WTC11 (cell line): ENCODE data around the gene MERTK. TPM values are rescaled to one million over a fixed set of nuclear protein-coding genes. Genes with fewer than 3 reads are reported as not detected.

Experiments used
- ATAC-seq: fragments of 200-7000 bp; cut with Tn5 transposase; 2 replicates; pipeline ENCODE4 v1.10.0; 2021; ENCODE audit warnings: mild to moderate bottlenecking, moderate library complexity
- CTCF ChIA-PET: fragments of 300-600 bp; sonication (Branson Sonifier 250); formaldehyde crosslinking; loops from one replicate; lab custom pipeline; 2021; ENCODE audit warnings: antibody characterized with exemption; lab: Charles Lee
- POLR2A ChIA-PET: fragments of 350-600 bp; sonication (Branson Sonifier 250); formaldehyde crosslinking; loops from one replicate; lab custom pipeline; 2021; ENCODE audit warnings: antibody characterized with exemption; lab: Charles Lee
- DNase-seq: peaks from one replicate; pipeline ENCODE4 v3.0.0; 2021; ENCODE audit warnings: low spot score
- H3K27ac Mint-ChIP-seq: 2 replicates; pipeline ENCODE4 v1.8.0; 2021; ENCODE audit warnings: mixed read lengths
- H3K27me3 Mint-ChIP-seq: 2 replicates; pipeline ENCODE4 v1.8.0; 2021; ENCODE audit warnings: low read depth, mild to moderate bottlenecking, moderate library complexity, mixed read lengths
- H3K36me3 Mint-ChIP-seq: 2 replicates; pipeline ENCODE4 v1.8.0; 2021; ENCODE audit warnings: mixed read lengths
- H3K4me1 Mint-ChIP-seq: 2 replicates; pipeline ENCODE4 v1.8.0; 2022; ENCODE audit warnings: mixed read lengths
- H3K4me3 Mint-ChIP-seq: 2 replicates; pipeline ENCODE4 v1.8.0; 2021; ENCODE audit warnings: mild to moderate bottlenecking, moderate library complexity, mixed read lengths
- H3K9me3 Mint-ChIP-seq: 2 replicates; pipeline ENCODE4 v1.8.0; 2021; ENCODE audit warnings: mixed read lengths
- ATF3 ChIP-seq: sonication (generic); formaldehyde crosslinking; conservative IDR thresholded peaks from 2 replicates; pipeline ENCODE4 v1.8.1; 2022; ENCODE audit warnings: mild to moderate bottlenecking, missing genetic modification reagents
- CBFB ChIP-seq: sonication (generic); formaldehyde crosslinking; IDR thresholded peaks from 2 replicates; pipeline ENCODE4 v1.8.1; 2022; ENCODE audit warnings: mild to moderate bottlenecking, low read depth, missing genetic modification reagents
- CREB1 ChIP-seq: sonication (generic); formaldehyde crosslinking; IDR thresholded peaks from 2 replicates; pipeline ENCODE4 v1.8.0; 2023; ENCODE audit warnings: mild to moderate bottlenecking, missing genetic modification reagents
- E2F1 ChIP-seq: sonication (generic); formaldehyde crosslinking; IDR thresholded peaks from 2 replicates; pipeline ENCODE4 v1.8.0; 2022; ENCODE audit warnings: mild to moderate bottlenecking, missing genetic modification reagents
- ESRRA ChIP-seq: sonication (generic); formaldehyde crosslinking; IDR thresholded peaks from 2 replicates; pipeline ENCODE4 v1.8.1; 2022; ENCODE audit warnings: mild to moderate bottlenecking, missing genetic modification reagents, borderline replicate concordance
- FOXJ3 ChIP-seq: sonication (generic); formaldehyde crosslinking; IDR thresholded peaks from 2 replicates; pipeline ENCODE4 v1.9.0; 2021; ENCODE audit warnings: missing genetic modification reagents, mild to moderate bottlenecking, borderline replicate concordance
- GABPB1 ChIP-seq: sonication (generic); formaldehyde crosslinking; IDR thresholded peaks from 2 replicates; pipeline ENCODE4 v1.8.1; 2023; ENCODE audit warnings: mild to moderate bottlenecking, missing genetic modification reagents
- GRHL2 ChIP-seq: fragments of 250-450 bp; sonication (Bioruptor Pico); IDR thresholded peaks from 2 replicates; pipeline ENCODE4 v1.8.0; 2022; ENCODE audit warnings: mild to moderate bottlenecking, moderate library complexity; ENCODE audit not compliant: insufficient replicate concordance, severe bottlenecking
- MXD4 ChIP-seq: fragments of 250-450 bp; sonication (Bioruptor Pico); IDR thresholded peaks from 2 replicates; pipeline ENCODE4 v1.8.0; 2021; ENCODE audit warnings: mild to moderate bottlenecking, moderate library complexity, borderline replicate concordance
- NR1H2 ChIP-seq: sonication (generic); formaldehyde crosslinking; IDR thresholded peaks from 2 replicates; pipeline ENCODE4 v1.9.0; 2021; ENCODE audit warnings: mild to moderate bottlenecking, moderate library complexity, missing genetic modification reagents
- OVOL2 ChIP-seq: fragments of 250-450 bp; sonication (Bioruptor Pico); IDR thresholded peaks from 2 replicates; pipeline ENCODE4 v1.9.0; 2021; ENCODE audit warnings: mild to moderate bottlenecking, borderline replicate concordance
- PRRX2 ChIP-seq: fragments of 250-450 bp; sonication (Bioruptor Pico); IDR thresholded peaks from 2 replicates; pipeline ENCODE4 v1.8.0; 2021; ENCODE audit warnings: mild to moderate bottlenecking
- RORB ChIP-seq: fragments of 250-450 bp; sonication (Bioruptor Pico); IDR thresholded peaks from 2 replicates; pipeline ENCODE4 v1.9.0; 2021; ENCODE audit warnings: mild to moderate bottlenecking
- SOX15 ChIP-seq: fragments of 250-450 bp; sonication (Bioruptor Pico); IDR thresholded peaks from 2 replicates; pipeline ENCODE4 v1.9.0; 2021; ENCODE audit warnings: mild to moderate bottlenecking
- TEAD1 ChIP-seq: sonication (generic); formaldehyde crosslinking; IDR thresholded peaks from 2 replicates; pipeline ENCODE4 v1.8.0; 2022; ENCODE audit warnings: mild to moderate bottlenecking, missing genetic modification reagents
- ZNF138 ChIP-seq: sonication (generic); formaldehyde crosslinking; conservative IDR thresholded peaks from 2 replicates; pipeline ENCODE4 v1.8.1; 2022; ENCODE audit warnings: mild to moderate bottlenecking, moderate library complexity, missing genetic modification reagents
- ZNF263 ChIP-seq: sonication (generic); formaldehyde crosslinking; IDR thresholded peaks from 2 replicates; pipeline ENCODE4 v1.8.1; 2022; ENCODE audit warnings: low read depth, mild to moderate bottlenecking, moderate library complexity, missing genetic modification reagents
- ZNF416 ChIP-seq: fragments of 250-450 bp; sonication (Bioruptor Pico); IDR thresholded peaks from 2 replicates; pipeline ENCODE4 v1.9.0; 2021; ENCODE audit warnings: mild to moderate bottlenecking, inconsistent platforms
- ZNF423 ChIP-seq: fragments of 250-450 bp; sonication (Bioruptor Pico); IDR thresholded peaks from 2 replicates; pipeline ENCODE4 v2.1.2; 2022; ENCODE audit warnings: mild to moderate bottlenecking, moderate library complexity
- total RNA-seq: library from RNA; stranded (reverse); gene quantifications from 3 replicates; pipeline ENCODE4 v1.2.3, GENCODE V29; 2021
- TF ChIP-seq, protein P1 (sequence below): sonication (generic); formaldehyde crosslinking; IDR thresholded peaks from 2 replicates; pipeline ENCODE4 v1.8.1; 2022; ENCODE audit warnings: low read depth, mild to moderate bottlenecking, moderate library complexity, missing genetic modification reagents, borderline replicate concordance
- TF ChIP-seq, protein P2 (sequence below): sonication (generic); formaldehyde crosslinking; IDR thresholded peaks from 2 replicates; pipeline ENCODE4 v1.8.0; 2023; ENCODE audit warnings: mild to moderate bottlenecking, missing genetic modification reagents
- TF ChIP-seq, protein P3 (sequence below): sonication (generic); formaldehyde crosslinking; IDR thresholded peaks from 2 replicates; pipeline ENCODE4 v1.8.1; 2023; ENCODE audit warnings: mild to moderate bottlenecking, missing genetic modification reagents, moderate library complexity
- TF ChIP-seq, protein P4 (sequence below): sonication (generic); formaldehyde crosslinking; IDR thresholded peaks from 2 replicates; pipeline ENCODE4 v1.8.1; 2023; ENCODE audit warnings: mild to moderate bottlenecking, missing genetic modification reagents, moderate library complexity
- TF ChIP-seq, protein P5 (sequence below): sonication (generic); formaldehyde crosslinking; IDR thresholded peaks from 2 replicates; pipeline ENCODE4 v1.8.0; 2023; ENCODE audit warnings: missing genetic modification reagents, mild to moderate bottlenecking, borderline replicate concordance

The MERTK gene
- total RNA-seq, 1 experiment from 2014 or later = 6.9 TPM

- Mint-ChIP-seq H3K9me3 (no peaks in the 10 kb centered on the region), H3K27ac (no peak overlapping the region), H3K27me3 (no peaks in the 10 kb centered on the region), H3K4me3 (no peak overlapping the region), H3K4me1 (peaks cover 5% of the 10 kb centered on the region), H3K36me3 (peaks cover 12% of the 10 kb centered on the region; the same call in 1 of the 2 replicates)
- CTCF ChIA-PET = no interaction called here
- ATAC-seq (no peak), DNase-seq (no peak)
- POLR2A ChIA-PET = no interaction called here
- no peak for TF ChIP-seq ZNF138 (CRISPR knock-in tag)
- TF ChIP-seq, protein P1, sequence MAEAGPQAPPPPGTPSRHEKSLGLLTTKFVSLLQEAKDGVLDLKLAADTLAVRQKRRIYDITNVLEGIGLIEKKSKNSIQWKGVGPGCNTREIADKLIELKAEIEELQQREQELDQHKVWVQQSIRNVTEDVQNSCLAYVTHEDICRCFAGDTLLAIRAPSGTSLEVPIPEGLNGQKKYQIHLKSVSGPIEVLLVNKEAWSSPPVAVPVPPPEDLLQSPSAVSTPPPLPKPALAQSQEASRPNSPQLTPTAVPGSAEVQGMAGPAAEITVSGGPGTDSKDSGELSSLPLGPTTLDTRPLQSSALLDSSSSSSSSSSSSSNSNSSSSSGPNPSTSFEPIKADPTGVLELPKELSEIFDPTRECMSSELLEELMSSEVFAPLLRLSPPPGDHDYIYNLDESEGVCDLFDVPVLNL (CRISPR knock-in tag) = no peak
- TF ChIP-seq SOX15 (CRISPR knock-in tag) = no peak
- TF ChIP-seq, protein P2, sequence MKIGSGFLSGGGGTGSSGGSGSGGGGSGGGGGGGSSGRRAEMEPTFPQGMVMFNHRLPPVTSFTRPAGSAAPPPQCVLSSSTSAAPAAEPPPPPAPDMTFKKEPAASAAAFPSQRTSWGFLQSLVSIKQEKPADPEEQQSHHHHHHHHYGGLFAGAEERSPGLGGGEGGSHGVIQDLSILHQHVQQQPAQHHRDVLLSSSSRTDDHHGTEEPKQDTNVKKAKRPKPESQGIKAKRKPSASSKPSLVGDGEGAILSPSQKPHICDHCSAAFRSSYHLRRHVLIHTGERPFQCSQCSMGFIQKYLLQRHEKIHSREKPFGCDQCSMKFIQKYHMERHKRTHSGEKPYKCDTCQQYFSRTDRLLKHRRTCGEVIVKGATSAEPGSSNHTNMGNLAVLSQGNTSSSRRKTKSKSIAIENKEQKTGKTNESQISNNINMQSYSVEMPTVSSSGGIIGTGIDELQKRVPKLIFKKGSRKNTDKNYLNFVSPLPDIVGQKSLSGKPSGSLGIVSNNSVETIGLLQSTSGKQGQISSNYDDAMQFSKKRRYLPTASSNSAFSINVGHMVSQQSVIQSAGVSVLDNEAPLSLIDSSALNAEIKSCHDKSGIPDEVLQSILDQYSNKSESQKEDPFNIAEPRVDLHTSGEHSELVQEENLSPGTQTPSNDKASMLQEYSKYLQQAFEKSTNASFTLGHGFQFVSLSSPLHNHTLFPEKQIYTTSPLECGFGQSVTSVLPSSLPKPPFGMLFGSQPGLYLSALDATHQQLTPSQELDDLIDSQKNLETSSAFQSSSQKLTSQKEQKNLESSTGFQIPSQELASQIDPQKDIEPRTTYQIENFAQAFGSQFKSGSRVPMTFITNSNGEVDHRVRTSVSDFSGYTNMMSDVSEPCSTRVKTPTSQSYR (CRISPR knock-in tag) = no peak
- TF ChIP-seq ATF3 = no peak
- TF ChIP-seq GRHL2 = no peak
- no peak for TF ChIP-seq NR1H2
- no peak for TF ChIP-seq CREB1 (CRISPR knock-in tag)
- no peak for TF ChIP-seq PRRX2 (CRISPR knock-in tag)
- TF ChIP-seq MXD4 (CRISPR knock-in tag) = no peak
- TF ChIP-seq GABPB1 (CRISPR knock-in tag) = no peak
- TF ChIP-seq, protein P3, sequence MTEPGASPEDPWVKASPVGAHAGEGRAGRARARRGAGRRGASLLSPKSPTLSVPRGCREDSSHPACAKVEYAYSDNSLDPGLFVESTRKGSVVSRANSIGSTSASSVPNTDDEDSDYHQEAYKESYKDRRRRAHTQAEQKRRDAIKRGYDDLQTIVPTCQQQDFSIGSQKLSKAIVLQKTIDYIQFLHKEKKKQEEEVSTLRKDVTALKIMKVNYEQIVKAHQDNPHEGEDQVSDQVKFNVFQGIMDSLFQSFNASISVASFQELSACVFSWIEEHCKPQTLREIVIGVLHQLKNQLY (CRISPR knock-in tag) = no peak
- no peak for TF ChIP-seq ZNF416 (CRISPR knock-in tag)
- no peak for TF ChIP-seq TEAD1
- no peak for TF ChIP-seq ZNF263
- TF ChIP-seq RORB (CRISPR knock-in tag) = no peak
- TF ChIP-seq CBFB (CRISPR knock-in tag) = no peak
Measured at GRCh38 chr2:111994042-111994441, 95.6 kb downstream of the MERTK start.

GRCh38 chr2:111995148-111995547 is 96.7 kb downstream of the MERTK start:
- peaks cover 5% of the 10 kb centered on the region; the same call in 1 of the 2 replicates for H3K9me3 Mint-ChIP-seq
- ChIA-PET POLR2A (no interaction called here), CTCF (no interaction called here)
- H3K4me3 Mint-ChIP-seq = no peak overlapping the region
- no peaks in the 10 kb centered on the region for H3K27me3 Mint-ChIP-seq
- H3K36me3 Mint-ChIP-seq = peaks cover 21% of the 10 kb centered on the region
- DNase-seq (no peak), ATAC-seq (no peak)
- peaks cover 5% of the 10 kb centered on the region for H3K4me1 Mint-ChIP-seq
- no peak overlapping the region for H3K27ac Mint-ChIP-seq
- TF ChIP-seq E2F1 (CRISPR knock-in tag) (no peak), ZNF423 (CRISPR knock-in tag) (no peak), ESRRA (CRISPR knock-in tag) (no peak), FOXJ3 (CRISPR knock-in tag) (no peak), OVOL2 (no peak)
- TF ChIP-seq, protein P4, sequence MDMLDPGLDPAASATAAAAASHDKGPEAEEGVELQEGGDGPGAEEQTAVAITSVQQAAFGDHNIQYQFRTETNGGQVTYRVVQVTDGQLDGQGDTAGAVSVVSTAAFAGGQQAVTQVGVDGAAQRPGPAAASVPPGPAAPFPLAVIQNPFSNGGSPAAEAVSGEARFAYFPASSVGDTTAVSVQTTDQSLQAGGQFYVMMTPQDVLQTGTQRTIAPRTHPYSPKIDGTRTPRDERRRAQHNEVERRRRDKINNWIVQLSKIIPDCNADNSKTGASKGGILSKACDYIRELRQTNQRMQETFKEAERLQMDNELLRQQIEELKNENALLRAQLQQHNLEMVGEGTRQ (CRISPR knock-in tag) = no peak
- TF ChIP-seq, protein P5, sequence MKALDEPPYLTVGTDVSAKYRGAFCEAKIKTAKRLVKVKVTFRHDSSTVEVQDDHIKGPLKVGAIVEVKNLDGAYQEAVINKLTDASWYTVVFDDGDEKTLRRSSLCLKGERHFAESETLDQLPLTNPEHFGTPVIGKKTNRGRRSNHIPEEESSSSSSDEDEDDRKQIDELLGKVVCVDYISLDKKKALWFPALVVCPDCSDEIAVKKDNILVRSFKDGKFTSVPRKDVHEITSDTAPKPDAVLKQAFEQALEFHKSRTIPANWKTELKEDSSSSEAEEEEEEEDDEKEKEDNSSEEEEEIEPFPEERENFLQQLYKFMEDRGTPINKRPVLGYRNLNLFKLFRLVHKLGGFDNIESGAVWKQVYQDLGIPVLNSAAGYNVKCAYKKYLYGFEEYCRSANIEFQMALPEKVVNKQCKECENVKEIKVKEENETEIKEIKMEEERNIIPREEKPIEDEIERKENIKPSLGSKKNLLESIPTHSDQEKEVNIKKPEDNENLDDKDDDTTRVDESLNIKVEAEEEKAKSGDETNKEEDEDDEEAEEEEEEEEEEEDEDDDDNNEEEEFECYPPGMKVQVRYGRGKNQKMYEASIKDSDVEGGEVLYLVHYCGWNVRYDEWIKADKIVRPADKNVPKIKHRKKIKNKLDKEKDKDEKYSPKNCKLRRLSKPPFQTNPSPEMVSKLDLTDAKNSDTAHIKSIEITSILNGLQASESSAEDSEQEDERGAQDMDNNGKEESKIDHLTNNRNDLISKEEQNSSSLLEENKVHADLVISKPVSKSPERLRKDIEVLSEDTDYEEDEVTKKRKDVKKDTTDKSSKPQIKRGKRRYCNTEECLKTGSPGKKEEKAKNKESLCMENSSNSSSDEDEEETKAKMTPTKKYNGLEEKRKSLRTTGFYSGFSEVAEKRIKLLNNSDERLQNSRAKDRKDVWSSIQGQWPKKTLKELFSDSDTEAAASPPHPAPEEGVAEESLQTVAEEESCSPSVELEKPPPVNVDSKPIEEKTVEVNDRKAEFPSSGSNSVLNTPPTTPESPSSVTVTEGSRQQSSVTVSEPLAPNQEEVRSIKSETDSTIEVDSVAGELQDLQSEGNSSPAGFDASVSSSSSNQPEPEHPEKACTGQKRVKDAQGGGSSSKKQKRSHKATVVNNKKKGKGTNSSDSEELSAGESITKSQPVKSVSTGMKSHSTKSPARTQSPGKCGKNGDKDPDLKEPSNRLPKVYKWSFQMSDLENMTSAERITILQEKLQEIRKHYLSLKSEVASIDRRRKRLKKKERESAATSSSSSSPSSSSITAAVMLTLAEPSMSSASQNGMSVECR (CRISPR knock-in tag) = no peak
